Measurements from ENCODE around the gene EMD.

Gene EMD

DNA sequence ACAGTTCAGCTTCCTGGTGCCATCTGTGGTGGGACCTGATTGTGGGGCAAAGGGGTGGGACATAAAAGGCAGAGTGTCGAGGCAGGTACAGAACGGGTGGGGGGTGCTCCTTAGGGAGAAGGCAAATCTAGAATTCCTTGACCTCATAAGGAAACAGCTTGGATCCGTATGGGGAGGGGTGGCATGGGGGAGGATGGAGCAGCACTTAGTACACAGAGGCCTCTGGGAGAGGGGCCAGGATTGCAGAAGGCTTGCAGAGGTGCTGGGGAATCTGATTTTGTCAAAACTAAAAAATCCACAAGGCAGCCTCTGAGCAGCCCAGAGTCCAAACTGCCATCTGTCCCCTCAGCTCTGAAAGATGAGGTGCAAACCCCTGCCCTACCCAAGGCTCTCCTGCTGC lies 2.3 kb upstream of the EMD start:
- TF ChIP-seq ZBTB7A (IDR thresholded peaks at IDR 0.05; ENCODE audit: low read depth) = no peak
- TF ChIP-seq RAD21 (IDR thresholded peaks at IDR 0.05; ENCODE audit: low read depth) = no peak
- TF ChIP-seq, protein P1, sequence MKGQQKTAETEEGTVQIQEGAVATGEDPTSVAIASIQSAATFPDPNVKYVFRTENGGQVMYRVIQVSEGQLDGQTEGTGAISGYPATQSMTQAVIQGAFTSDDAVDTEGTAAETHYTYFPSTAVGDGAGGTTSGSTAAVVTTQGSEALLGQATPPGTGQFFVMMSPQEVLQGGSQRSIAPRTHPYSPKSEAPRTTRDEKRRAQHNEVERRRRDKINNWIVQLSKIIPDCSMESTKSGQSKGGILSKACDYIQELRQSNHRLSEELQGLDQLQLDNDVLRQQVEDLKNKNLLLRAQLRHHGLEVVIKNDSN (IDR thresholded peaks at IDR 0.05) = no peak
- TF ChIP-seq, protein P2, sequence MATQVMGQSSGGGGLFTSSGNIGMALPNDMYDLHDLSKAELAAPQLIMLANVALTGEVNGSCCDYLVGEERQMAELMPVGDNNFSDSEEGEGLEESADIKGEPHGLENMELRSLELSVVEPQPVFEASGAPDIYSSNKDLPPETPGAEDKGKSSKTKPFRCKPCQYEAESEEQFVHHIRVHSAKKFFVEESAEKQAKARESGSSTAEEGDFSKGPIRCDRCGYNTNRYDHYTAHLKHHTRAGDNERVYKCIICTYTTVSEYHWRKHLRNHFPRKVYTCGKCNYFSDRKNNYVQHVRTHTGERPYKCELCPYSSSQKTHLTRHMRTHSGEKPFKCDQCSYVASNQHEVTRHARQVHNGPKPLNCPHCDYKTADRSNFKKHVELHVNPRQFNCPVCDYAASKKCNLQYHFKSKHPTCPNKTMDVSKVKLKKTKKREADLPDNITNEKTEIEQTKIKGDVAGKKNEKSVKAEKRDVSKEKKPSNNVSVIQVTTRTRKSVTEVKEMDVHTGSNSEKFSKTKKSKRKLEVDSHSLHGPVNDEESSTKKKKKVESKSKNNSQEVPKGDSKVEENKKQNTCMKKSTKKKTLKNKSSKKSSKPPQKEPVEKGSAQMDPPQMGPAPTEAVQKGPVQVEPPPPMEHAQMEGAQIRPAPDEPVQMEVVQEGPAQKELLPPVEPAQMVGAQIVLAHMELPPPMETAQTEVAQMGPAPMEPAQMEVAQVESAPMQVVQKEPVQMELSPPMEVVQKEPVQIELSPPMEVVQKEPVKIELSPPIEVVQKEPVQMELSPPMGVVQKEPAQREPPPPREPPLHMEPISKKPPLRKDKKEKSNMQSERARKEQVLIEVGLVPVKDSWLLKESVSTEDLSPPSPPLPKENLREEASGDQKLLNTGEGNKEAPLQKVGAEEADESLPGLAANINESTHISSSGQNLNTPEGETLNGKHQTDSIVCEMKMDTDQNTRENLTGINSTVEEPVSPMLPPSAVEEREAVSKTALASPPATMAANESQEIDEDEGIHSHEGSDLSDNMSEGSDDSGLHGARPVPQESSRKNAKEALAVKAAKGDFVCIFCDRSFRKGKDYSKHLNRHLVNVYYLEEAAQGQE (IDR thresholded peaks at IDR 0.05; ENCODE audit: low read depth) = no peak
- no peak for TF ChIP-seq CEBPB (IDR thresholded peaks at IDR 0.05)
- TF ChIP-seq YY1 (IDR thresholded peaks at IDR 0.05; ENCODE audit: low read depth) = no peak
- TF ChIP-seq EP300 (IDR thresholded peaks at IDR 0.05; ENCODE audit: borderline replicate concordance) = no peak
- no peak for TF ChIP-seq NFIC (IDR thresholded peaks at IDR 0.05)
- TF ChIP-seq FOXM1 (IDR thresholded peaks at IDR 0.05; ENCODE audit: borderline replicate concordance, low read depth) = no peak

DNA sequence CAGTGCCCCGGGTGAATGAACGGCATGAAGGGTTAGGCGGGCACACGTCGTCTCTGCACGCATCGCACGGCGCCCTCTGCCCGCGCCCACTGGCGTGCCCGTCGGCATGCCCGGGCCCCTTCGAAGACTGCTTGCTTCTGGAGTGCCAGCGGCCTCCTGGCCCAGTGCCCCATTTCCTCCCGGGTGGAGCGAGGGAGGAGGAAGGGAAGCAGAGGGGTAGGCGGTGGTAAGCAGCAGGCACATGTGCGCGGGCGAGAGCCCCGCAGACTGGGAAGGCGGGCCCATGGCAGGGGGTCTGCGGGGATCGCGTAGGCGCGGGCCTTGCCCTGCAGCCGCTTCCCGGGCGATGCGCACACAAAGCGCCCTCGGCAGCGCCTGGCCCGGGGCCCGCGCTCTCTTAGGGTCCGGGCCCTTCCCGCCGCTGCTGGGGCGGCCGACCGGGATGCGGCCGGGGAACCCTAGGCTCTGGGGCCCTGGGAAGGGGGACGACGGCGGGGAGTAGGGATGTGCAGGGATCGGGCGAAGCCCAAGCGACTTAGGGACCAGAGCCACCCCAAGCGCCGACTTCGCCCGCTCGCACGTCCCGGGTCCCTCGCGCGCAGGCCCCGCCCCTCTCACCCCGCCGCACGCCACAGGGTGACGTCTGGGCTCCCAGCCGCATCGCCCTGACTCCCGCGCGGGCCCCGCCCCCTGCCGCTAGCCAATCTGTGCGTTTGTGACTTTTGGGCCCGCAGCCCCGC lies 866 bp upstream of the EMD start:
- TF ChIP-seq TAF1 (IDR thresholded peaks at IDR 0.05; ENCODE audit: low read depth) (peak; percentile 46), NFIC (IDR thresholded peaks at IDR 0.05) (peak; percentile 26; the same call in 1 of the 2 replicates), YY1 (IDR thresholded peaks at IDR 0.05; ENCODE audit: low read depth) (no peak), ZBTB7A (IDR thresholded peaks at IDR 0.05; ENCODE audit: low read depth) (no peak), EP300 (IDR thresholded peaks at IDR 0.05; ENCODE audit: borderline replicate concordance) (no peak), TCF12 (IDR thresholded peaks at IDR 0.05; ENCODE audit: low read depth) (no peak), CREB1 (IDR thresholded peaks at IDR 0.05; ENCODE audit: low read depth) (no peak), EGR1 (IDR thresholded peaks at IDR 0.05) (peak; percentile 38; the same call in 1 of the 2 replicates), RAD21 (IDR thresholded peaks at IDR 0.05; ENCODE audit: low read depth) (no peak), FOXM1 (IDR thresholded peaks at IDR 0.05; ENCODE audit: borderline replicate concordance, low read depth) (no peak), TEAD4 (IDR thresholded peaks at IDR 0.05) (no peak), CEBPB (IDR thresholded peaks at IDR 0.05) (no peak)
- TF ChIP-seq, protein P3, sequence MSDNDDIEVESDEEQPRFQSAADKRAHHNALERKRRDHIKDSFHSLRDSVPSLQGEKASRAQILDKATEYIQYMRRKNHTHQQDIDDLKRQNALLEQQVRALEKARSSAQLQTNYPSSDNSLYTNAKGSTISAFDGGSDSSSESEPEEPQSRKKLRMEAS (IDR thresholded peaks at IDR 0.05) = peak; percentile 53
- TF ChIP-seq, protein P2 (IDR thresholded peaks at IDR 0.05; ENCODE audit: low read depth) = no peak
- TF ChIP-seq, protein P1 (IDR thresholded peaks at IDR 0.05) = no peak

DNA sequence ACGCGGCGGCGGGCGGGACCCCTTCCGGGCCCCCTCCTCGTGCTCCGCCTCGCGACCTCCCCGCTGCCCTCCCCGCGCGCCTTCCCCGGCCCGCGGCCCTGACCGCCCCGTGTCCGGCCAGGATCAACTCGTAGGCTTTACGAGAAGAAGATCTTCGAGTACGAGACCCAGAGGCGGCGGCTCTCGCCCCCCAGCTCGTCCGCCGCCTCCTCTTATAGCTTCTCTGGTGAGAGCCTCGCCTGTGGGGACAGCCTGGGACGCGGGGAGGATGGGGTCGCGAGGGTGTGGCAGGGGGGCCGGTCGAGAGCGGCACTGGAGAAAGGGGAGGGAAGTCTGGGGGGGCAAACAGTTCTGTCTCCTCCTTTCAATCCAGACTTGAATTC lies 465 bp downstream of the EMD start:
- TF ChIP-seq TAF1 (IDR thresholded peaks at IDR 0.05; ENCODE audit: low read depth) (no peak), EGR1 (IDR thresholded peaks at IDR 0.05) (no peak), NFIC (IDR thresholded peaks at IDR 0.05) (no peak), CREB1 (IDR thresholded peaks at IDR 0.05; ENCODE audit: low read depth) (no peak), RAD21 (IDR thresholded peaks at IDR 0.05; ENCODE audit: low read depth) (no peak), TEAD4 (IDR thresholded peaks at IDR 0.05) (no peak), FOXM1 (IDR thresholded peaks at IDR 0.05; ENCODE audit: borderline replicate concordance, low read depth) (no peak)
- TF ChIP-seq, protein P1 (IDR thresholded peaks at IDR 0.05) = no peak
- TF ChIP-seq, protein P3 (IDR thresholded peaks at IDR 0.05) = no peak

DNA sequence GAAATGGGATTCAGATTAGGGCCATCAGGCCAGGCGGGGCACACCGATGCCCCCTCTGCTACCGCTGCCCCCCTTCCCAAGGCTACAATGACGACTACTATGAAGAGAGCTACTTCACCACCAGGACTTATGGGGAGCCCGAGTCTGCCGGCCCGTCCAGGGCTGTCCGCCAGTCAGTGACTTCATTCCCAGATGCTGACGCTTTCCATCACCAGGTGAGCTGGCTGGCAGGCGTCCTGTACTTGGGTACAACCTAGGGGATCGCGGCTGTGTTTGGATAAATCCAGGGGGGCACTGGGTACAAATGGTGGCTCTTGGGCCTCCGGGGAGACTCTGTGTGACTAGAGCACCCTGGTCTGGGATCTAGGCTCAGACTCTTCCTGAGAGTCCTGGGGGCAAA lies 1.1 kb downstream of the EMD start:
- TF ChIP-seq, protein P1 (IDR thresholded peaks at IDR 0.05) = no peak
- TF ChIP-seq ZBTB7A (IDR thresholded peaks at IDR 0.05; ENCODE audit: low read depth) (no peak), FOXM1 (IDR thresholded peaks at IDR 0.05; ENCODE audit: borderline replicate concordance, low read depth) (no peak), NFIC (IDR thresholded peaks at IDR 0.05) (no peak), TCF12 (IDR thresholded peaks at IDR 0.05; ENCODE audit: low read depth) (no peak), YY1 (IDR thresholded peaks at IDR 0.05; ENCODE audit: low read depth) (no peak)
- TF ChIP-seq, protein P2 (IDR thresholded peaks at IDR 0.05; ENCODE audit: low read depth) = no peak
